T1000 (cell line): Measurements from ENCODE around the gene DIABLO.
A peak's percentile ranks its signal among the peaks of the same experiment; 100 is the strongest.
"Not testable (repeated sequence)": the region's sequence is repeated elsewhere in the genome, so short reads cannot be mapped to it uniquely, and the experiment has no call there.

Experiments used
- DNase-seq: peaks from one replicate; lab custom pipeline; 2025; ENCODE audit warnings: mixed read lengths; lab: John Stamatoyannopoulos, UW

DIABLO gene

GRCh38 chr12:122225683-122226365 is at the start of gene DIABLO:
Gene DIABLO, minus strand, starts transcription at chr12:122226052. Its CDS starts 38 bp downstream, at chr12:122226014.
- DNase-seq: peak; percentile 100

- DNase-seq: no peak
Observed at GRCh38 chr12:122275459-122275858, 49.6 kb upstream of the DIABLO start.

GRCh38 chr12:122266230-122266901 is 40.5 kb upstream of the DIABLO start, which contains the start of gene VPS33A:
Gene VPS33A, minus strand, starts transcription at chr12:122266494. Its CDS starts 86 bp downstream, at chr12:122266408.
- peak; percentile 100 for DNase-seq

- DNase-seq: no peak
Observed at GRCh38 chr12:122265886-122266229, 40.0 kb upstream of the DIABLO start.

GRCh38 chr12:122265476-122265875 is 39.6 kb upstream of the DIABLO start:
- no peak for DNase-seq

GRCh38 chr12:122260735-122261134 is 34.9 kb upstream of the DIABLO start:
- DNase-seq: not testable (repeated sequence)

- DNase-seq: not testable (repeated sequence)
Observed at GRCh38 chr12:122258939-122259338, 33.1 kb upstream of the DIABLO start.

- DNase-seq: not testable (repeated sequence)
Observed at GRCh38 chr12:122258462-122258861, 32.6 kb upstream of the DIABLO start.

- no peak for DNase-seq
Observed at GRCh38 chr12:122250536-122250935, 24.7 kb upstream of the DIABLO start.

- no peak for DNase-seq
Observed at GRCh38 chr12:122250047-122250446, 24.2 kb upstream of the DIABLO start.

- no peak for DNase-seq
Observed at GRCh38 chr12:122245553-122245952, 19.7 kb upstream of the DIABLO start.

GRCh38 chr12:122244565-122245371 is 18.9 kb upstream of the DIABLO start:
- no peak for DNase-seq

GRCh38 chr12:122243965-122244364 is 18.1 kb upstream of the DIABLO start:
- DNase-seq: no peak

- DNase-seq: no peak
Observed at GRCh38 chr12:122238861-122239260, 13.0 kb upstream of the DIABLO start.

GRCh38 chr12:122235741-122236140 is 9.9 kb upstream of the DIABLO start:
- no peak for DNase-seq

GRCh38 chr12:122232691-122233090 is 6.8 kb upstream of the DIABLO start:
- DNase-seq: no peak

- no peak for DNase-seq
Observed at GRCh38 chr12:122230798-122231197, 4.9 kb upstream of the DIABLO start.

GRCh38 chr12:122228092-122228491 is 2.2 kb upstream of the DIABLO start:
- no peak for DNase-seq

GRCh38 chr12:122227341-122227740 is 1.5 kb upstream of the DIABLO start:
- DNase-seq: no peak

GRCh38 chr12:122226366-122227125 is 694 bp upstream of the DIABLO start:
- no peak for DNase-seq

- DNase-seq: no peak
Observed at GRCh38 chr12:122216445-122216844, 9.4 kb downstream of the DIABLO start.

- no peak for DNase-seq
Observed at GRCh38 chr12:122215771-122216170, 10.1 kb downstream of the DIABLO start.
